COR-L47 (cell line): ENCODE data around the gene MYH16.
"Not testable (repeated sequence)": the region's sequence is repeated elsewhere in the genome, so short reads cannot be mapped to it uniquely, and the experiment has no call there.

Experiments used
- DNase-seq: peaks from one replicate; lab custom pipeline; 2025; lab: John Stamatoyannopoulos, UW

MYH16 gene

DNA sequence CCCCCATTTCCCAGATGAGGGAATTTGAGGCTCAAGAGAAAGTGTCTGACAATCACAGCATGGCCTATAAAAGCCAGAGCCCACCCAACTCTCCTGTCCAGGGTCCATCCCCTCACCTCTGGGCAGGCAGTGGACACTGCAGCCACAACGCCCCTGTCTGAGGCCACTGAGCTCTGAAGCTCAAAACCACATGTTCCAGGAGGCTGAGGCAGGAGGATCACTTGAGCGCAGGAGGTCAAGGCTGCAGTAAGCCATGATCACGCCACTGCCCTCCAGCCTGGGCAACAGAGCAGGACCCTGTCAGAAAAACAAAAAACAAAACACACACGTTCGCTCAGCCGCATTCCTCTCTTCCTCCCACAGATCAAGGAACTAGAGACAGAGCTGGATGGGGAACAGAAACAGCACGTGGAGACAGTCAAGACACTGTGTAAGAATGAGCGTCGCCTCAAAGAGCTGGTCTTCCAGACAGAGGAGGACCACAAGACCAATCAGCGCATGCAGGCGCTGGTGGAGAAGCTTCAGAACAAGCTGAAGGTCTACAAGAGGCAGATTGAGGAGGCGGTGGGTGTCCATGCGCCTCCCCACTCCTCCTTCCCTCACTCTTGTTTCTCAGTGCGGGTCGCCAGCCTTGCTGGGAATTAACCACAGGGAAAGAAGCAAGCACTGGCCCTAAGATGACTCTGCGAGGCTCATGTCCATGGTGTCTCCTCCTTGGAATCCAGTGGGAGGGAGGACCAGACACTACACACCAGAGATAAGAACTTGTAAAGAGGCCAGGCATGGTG, 33.0 kb downstream of the MYH16 start:
- no peak for DNase-seq

DNA sequence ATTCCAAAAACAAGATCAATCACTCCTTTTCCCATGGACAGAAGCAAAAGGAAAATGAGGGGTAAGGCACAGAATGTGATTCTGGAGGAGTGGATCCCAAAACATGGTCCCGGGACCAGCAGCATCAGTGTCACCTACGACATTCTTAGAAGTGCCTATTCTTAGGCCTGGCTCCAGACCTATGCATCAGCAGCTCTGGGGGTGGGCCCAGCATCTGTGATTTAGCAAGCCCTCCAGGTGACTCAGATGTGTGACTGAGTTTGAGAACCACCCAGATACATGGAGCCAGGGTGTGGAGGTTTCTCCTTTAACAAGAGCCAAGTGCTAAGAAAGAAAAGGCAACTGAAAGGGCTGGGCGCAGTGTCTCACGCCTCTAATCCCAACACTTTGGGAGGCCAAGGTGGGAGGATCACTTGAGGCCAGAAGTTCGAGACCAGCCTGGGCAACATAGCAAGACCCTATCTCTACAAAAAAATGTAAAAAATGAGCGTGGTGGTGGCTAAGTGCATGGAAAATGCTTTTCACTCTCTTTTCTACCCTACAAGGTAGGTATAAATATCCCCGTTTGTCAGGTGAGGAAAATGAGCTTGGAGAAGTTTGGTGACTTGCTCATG, 35.9 kb downstream of the MYH16 start:
- DNase-seq: no peak

DNA sequence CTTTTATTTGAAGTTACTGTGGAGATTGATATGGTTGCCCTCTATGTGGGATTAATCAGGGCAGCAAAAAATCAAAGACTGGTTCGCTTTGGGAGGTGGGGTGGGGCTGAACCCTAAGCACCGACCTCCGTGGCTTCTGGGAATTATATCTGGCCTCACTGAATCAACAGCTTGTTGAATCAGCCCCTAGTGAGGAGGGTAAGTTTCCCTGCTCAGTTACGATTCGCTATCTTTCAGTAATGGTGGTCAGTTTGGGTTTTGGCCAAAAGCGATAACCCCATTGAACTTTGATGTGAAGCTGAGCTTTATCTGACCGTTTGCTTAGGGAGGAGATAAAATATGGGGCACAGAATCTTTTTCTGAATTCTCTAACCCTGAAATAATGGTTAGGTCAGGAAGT, 36.5 kb downstream of the MYH16 start:
- DNase-seq: no peak

DNA sequence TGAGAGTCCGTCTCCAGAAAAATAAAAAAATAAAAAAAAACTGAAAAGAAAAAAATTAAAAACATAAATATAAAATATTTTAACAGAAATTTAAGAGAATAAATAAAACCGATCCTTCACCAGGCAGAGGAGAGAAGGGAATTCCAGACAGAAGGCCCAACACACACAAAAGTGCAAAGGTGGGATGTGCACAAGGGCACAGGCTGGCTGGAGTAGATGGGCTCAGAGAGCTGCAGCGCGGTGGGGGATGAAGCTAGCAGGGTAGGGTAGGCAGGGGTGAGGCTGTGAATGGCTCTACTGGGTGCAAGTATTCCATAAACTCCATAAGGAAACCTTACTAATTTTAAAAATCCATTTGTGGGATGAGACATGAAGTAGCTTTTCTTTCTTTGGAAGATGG, 37.4 kb downstream of the MYH16 start:
- DNase-seq: no peak

DNA sequence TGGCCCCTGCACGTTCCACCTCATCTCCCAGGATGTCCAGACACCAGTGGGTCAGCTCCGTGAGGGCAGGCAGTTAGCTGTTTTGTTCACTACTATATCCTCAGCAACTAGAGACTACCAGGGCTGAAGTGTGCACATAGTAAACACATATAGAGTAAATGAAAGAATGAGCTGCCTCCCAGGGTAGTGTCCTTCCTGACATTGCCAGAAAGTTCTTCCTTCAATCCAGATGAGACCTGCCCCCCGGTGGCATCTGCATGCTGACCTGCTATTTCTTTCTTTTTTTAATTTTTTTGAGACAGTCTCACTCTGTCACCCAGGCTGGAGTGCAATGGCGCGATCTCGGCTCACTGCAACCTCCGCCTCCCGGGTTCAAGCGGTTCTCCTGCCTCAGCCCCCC, 39.1 kb downstream of the MYH16 start:
- DNase-seq: no peak

DNA sequence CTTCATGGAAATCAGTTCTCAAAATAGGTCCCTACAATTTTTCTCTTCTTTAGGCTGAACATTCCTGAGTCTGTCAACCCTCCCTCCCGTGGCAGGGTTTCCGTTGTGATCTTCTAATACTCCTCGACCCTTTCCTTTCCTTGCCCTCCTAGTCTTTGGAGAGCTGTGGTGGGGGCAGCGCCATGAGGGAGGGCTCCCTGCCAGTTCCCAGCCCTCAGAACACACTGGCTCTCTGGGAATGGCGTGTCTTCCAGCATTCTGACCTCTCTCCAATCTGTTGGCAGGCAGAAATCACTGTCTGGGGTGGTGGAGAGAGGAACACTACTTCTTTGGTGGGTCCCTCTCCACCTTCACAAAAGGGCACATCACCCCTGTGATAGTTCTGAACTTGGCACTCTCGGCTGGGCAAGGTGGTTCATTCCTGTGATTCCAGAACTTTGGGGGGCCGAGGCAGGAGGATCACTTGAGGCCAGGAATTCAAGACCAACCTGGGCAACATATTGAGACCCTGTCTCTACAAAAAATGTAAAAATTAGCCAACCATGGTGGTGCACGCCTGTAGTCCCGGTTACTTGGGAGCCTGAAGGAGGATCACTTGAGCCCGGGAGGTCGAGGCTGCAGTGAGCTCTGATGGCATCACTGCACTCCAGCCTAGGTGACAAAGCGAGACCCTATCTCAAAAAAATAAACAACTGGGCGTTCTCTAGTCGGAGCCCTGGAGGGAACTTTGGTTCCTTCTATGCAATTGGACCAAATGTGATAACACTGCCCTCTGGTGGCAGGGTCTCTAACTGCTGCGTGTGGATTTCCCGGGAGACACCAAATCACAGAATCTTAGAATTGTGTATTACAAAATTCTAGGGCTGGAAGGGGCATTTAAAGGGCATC, 39.9 kb downstream of the MYH16 start:
- peak; percentile 13 for DNase-seq

DNA sequence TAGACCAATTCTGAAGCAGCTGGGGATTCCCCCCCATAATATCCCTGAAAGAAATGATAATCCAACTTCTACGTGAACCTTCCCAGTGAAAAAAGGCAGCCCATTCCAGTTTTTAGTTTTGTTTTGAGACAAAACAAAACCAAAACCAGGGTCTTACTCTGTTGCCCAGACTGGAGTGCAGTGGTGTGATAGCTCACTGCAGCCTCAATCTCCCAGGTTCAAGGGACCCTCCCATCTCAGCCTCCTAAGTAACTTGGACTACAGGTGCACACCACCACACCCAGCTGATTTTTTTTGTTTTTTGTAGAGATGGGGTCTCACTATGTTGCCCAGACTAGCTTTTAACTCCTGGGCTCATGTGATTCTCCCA, 40.5 kb downstream of the MYH16 start:
- no peak for DNase-seq

DNA sequence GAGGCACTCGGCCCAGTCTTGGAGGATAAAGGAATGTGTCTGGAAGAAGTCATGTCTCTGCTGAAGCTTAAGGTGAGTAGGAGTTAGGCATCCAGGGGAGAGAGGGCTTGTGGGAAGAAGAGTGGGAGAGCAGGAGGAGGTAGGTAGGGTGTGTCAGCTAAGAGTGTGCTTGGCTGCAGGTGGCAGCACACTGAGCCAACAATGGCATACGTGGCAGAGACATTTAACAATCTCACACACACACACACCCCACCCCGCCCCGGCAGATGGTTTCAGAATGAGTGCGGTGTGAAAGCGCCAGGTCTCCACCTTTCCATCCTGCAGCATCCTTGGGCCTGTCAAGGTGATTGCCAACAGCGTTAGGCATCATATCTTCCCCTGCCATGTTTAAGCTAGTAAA, 41.9 kb downstream of the MYH16 start:
- DNase-seq: peak; percentile 11

DNA sequence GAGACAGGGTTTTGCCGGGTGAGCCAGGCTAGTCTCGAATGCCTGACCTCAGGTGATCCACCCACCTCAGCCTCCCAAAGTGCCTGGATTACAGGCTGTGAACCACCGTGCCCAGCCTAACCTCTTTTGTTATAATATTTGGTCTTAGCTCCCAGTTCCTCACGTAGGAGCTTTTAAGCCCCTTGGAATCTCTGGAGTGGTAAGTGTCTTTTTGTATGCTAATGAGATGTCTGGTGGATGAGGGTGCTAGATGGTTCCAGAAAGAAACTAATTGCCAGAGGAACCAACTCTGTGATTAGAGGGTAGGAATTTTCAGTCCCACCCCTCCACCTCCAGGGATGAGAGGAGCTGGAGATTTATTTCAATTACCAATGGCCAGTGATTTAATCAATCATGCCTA, 47.7 kb downstream of the MYH16 start:
- DNase-seq: no peak

DNA sequence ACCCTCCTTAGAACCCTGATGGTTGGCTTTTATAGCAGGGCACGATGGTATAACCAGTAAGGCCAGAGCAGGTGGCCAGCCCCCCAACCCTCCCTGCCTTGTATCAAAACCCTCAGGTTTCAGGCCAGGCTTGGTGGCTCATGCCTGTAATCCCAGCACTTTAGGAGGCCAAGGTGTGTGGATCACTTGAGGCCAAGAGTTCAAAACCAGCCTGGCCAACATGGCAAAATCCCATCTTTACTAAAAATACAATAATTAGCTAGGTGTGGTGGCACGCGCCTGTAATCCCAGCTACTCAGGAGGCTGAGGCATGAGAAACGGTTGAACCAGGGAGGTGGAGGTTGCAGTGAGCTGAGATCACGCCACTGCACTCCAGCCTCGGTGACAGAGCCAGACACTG, 50.0 kb downstream of the MYH16 start:
- DNase-seq: not testable (repeated sequence)

DNA sequence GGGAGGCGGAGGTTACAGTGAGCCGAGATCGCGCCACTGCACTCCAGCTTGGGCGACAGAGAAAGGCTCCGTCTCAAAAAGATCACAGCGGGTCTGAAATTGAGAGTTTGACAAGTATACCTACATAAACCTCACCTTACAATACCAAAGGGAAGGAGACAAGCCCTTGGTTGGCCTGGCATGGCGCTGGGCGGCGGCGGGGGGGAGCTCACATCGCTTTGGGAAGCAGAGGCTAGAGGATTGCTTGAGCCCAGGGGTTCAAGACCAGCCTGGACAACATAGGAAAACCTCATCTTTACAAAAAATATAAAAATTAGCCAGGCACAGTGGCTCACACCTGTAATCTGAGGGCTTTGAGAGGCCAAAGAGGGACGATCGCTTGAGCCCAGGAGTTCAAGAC, 51.9 kb downstream of the MYH16 start:
- no peak for DNase-seq

DNA sequence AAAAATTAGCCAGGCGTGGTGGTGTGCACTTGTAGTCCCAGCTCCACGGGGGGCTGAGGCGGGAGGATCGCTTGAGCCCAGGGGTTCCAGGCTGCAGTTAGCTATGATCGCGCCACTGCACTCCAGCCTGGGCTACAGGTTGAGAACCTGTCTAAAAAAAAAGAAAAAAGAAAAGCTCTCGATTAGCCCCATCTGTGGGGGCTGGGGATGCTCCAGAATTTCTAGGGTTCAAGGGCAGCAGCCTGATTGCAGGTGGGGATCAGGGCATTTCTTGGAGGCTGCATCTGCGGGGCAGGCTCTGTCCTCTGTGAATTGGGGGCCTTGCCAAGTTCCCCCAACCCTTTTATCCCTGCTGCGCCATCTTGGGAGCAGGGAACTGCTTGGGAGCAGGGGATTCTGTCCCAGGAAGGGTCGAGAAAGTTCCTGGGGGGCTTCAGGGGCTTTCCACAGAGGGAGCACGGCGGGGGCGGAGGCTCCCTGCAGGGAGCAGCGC, 52.4 kb downstream of the MYH16 start:
- DNase-seq: peak; percentile 27

DNA sequence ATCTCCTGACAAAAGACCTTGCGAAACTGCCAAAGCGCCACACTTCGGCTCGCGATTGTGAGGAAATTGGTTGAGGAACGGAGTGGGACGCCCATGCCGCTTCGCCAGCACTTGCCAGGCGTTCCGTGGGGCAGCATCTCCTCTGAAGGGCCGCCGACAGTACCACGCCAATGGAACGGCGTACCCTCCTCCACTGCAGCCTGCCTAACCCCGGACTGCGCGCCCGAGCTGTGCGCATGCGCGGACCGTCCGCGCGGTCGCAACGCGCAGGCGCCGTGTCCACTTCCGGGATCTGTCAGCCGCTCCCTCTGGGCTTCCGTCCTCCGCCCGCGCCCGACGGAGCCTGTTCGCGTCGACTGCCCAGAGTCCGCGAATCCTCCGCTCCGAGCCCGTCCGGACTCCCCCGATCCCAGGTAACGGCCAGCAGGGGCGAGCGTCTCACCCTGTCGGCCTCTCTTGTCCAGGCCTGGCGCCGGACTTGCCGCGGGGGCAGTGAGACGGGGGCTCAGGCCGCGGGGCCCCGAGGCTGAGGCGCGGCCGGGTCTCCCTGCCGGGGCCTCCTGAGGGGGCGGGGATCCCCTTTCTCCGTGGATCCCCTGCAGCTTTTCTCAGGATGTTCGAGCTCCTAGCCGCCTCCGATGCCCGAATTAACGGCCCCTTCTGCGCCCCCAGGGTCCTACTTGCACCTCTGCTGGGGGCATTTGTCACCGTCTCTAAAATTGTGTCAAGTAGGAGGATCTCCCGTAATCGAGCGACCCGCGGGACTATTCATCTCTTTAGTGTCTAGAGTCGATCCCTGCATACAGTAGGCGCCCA, 53.2 kb downstream of the MYH16 start, which contains the start of gene ARPC1A:
Gene ARPC1A (plus strand): TSS at position 307 of the 816 bp plus-strand sequence. CDS start 7,456 bp downstream, outside the sequence.
- DNase-seq: peak; percentile 93

DNA sequence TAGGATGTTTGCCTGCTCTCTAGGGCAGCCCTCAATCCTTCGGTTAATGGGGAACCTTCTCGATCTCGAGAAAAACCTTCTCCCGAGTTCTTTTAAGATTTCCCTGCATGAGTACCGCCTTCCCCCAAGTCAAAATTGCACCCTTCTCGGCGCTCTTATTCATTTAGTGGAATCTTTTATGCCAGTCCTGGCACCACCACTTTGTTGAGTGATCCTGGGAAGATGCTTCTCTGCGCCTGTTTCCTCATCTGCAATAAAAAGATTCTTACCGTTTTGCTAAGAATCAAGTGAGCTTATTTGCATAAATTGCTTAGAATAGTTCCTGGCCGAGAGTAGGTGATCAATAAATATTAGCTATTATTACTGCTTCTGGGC, 53.8 kb downstream of the MYH16 start:
- DNase-seq: no peak

DNA sequence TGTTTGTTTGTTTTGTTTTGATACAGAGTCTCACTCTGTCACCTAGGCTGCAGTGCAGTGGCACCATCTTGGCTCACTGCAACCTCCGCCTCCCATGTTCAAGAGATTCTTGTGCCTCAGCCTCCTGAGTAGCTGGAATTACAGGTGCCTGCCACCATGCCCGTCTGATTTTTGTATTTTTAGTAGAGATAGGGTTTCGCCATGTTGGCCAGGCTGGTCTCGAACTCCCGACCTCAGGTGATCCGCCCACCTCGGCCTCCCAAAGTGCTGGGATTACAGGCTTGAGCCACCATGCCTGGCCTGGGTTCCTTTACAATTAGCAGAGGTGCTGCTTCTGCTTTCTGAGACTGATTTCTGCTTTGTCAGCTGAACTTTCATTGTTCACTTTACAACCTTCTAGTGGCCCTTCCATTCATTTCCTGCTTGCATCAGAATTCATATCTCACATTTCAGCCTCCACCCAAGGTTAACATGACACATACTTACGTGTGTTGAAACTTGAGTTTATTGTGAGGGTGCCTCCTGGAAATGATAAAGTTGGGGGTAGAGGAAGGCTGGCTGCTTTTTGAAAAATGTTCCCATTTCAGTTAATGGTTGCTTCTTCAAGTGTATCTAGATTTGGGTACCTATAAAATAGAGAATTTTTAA, 57.8 kb downstream of the MYH16 start:
- DNase-seq: not testable (repeated sequence)

DNA sequence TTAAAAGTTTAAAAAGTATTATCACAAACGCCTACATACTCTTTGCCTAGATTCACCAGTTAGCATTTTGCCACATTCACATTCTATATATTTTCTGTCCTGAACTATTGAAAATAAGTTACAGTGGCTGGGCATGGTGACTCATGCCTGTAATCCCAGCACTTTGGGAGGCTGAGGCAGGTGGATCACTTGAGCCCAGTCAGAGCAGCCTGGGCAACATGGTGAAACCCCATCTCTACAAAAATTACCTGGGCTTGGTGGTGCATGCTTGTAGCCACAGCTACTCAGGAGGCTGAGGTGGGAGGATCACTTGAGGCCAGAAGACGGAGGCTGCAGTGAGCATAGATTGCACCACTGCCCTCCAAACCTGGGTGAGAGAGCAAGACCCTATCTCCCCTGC, 58.4 kb downstream of the MYH16 start:
- no peak for DNase-seq

DNA sequence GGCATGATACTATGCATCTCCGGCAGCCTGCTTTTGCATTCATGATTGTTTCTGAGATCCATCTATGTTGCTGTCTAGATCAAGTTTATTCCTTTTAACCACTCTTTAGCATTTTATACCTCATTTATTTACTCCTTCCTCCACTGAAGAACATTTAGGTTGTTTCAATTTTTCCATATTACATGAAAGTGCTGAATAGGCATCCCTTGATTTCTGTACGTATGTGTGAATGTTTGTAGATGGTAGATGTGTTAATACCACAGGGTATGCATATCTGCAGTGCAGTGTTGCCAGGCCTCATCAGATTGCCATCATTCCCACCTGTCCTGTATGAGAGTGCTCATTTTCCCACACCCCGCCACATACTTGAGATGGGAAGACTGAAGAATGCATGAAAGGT, 67.0 kb downstream of the MYH16 start:
- no peak for DNase-seq

DNA sequence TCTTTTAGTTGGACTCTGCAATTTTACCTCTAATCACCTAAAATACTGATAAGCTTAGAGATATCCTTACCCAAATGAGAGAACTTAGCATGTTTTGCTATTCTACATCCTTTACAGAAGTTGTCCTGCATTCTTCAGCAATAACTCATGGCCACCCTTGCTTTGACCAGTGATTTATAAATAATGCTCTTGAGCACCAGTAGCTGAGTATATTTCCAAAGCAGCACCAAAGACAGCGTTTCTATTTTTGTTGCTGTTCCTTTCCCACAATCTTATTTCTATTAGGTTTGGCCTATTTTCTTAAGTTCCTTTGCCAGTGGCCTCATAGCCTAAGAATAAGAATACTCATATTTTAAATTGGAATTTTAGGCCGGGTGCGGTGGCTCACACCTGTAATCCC, 68.0 kb downstream of the MYH16 start:
- no peak for DNase-seq

DNA sequence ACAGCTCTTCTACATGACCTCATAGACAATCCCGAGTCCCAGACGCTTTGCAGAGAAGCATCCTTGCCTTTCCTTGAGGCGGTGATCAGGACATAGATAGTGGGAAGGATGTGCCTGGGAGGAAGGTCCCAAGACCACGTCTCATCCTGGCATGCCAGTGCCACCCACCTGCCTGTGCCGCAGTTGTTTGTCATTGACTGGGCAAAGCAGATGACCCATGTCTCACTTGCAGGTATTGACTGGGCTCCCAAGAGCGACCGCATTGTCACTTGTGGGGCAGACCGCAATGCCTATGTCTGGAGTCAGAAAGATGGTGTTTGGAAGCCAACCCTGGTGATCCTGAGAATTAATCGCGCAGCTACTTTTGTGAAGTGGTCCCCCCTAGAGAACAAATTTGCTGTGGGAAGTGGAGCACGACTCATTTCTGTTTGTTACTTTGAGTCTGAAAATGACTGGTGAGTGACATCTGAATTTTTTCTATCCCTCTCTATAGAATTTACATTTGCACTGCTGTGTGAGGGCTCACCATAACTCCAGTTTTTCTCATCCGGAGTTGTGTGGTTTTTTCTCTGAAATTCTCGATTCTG, 71.5 kb downstream of the MYH16 start:
- DNase-seq: no peak

DNA sequence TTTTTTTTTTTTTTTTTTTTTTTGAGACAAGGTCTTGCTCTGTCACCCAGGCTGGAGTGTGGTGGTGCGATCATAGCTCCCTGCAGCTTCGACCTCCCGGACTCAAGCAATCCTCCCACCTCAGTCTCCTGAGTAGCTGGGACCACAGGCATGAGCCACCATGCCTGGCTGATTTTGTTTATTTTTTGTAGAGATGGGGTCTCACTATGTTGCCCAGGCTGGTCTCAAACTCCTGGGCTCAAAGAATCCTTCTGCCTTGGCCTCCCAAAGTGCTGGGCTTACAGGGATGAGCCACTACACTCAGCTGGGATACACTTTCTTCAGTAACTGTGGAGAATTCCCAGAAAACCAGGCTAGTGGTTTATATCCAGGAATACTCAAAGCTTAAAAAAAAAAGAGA, 78.0 kb downstream of the MYH16 start:
- DNase-seq: not testable (repeated sequence)

DNA sequence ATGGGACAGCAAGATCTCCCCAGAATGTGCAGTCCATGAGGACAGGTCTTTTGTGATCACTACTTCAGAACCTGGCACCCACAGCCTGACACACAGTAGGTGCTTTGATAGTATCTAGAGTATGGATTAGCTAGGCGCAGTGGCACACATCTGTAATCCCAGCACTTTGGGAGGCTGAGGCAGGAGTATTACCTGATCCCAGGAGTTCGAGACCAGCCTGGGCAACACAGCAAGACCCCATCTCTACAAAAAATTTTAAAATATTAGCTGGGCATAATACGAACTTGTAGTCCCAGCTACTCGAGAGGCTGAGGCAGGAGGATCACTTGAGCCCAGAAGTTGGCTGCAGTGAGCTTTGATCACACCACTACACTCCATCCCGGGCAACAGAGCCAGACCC, 79.6 kb downstream of the MYH16 start:
- no peak for DNase-seq
